DOHH2 (cell line): ENCODE data around the gene UBA5.

Experiments used
- CTCF ChIP-seq: fragments of 200-600 bp; sonication (generic); IDR thresholded peaks from one replicate; pipeline ENCODE4 v1.5.1; 2014; ENCODE audit warnings: antibody characterized with exemption, mild to moderate bottlenecking, low read depth, low read length; ENCODE audit not compliant: poor library complexity, severe bottlenecking
- EZH2phosphoT487 ChIP-seq: fragments of 200-600 bp; sonication (generic); IDR thresholded peaks from 2 replicates; pipeline ENCODE4 v1.6.1; 2017; ENCODE audit warnings: borderline replicate concordance, mild to moderate bottlenecking, antibody characterized with exemption, low read length, moderate library complexity, mixed read lengths

- TF ChIP-seq CTCF, result no peak
- no peak for TF ChIP-seq EZH2phosphoT487
These were observed 19.8 kb downstream of the UBA5 start for GRCh38 chr3:132679911-132680310.
